Adrenal gland (tissue), 12 donors: Measurements from ENCODE around the gene GKN1. TPM values are rescaled to one million over a fixed set of nuclear protein-coding genes. Genes with fewer than 3 reads are reported as not detected.

Experiments used
- DNase-seq, 7 donors: peaks; one replicate each; pipeline ENCODE4 v3.0.0-alpha.2; 2019 to 2020
- H3K27ac ChIP-seq, 5 donors: fragments of 200-600 bp; sonication (generic) in 4 of 5; 1 replicate in 3 of 5; 2 replicates in 2 of 5; pipeline versions ENCODE4 v1.5.1 to v1.8.0; 2016 to 2020; ENCODE audit warnings: mild to moderate bottlenecking in 1 of 5
- H3K27me3 ChIP-seq: fragments of 200-600 bp; 2 replicates; pipeline ENCODE4 v1.8.0; 2021
- H3K36me3 ChIP-seq, 2 donors: fragments of 200-600 bp; replicated peaks in 1 of 2; 1 replicate in 1 of 2; 2 replicates in 1 of 2; pipeline versions ENCODE4 v1.5.1 to v1.8.0; 2018 to 2022
- H3K4me1 ChIP-seq, 2 donors: fragments of 200-600 bp; replicated peaks in 1 of 2; 1 replicate in 1 of 2; 2 replicates in 1 of 2; pipeline versions ENCODE4 v1.5.1 to v1.8.0; 2018 to 2021
- H3K4me3 ChIP-seq, 4 donors: fragments of 200-600 bp; sonication (generic) in 3 of 4; one replicate each; pipeline ENCODE4 v1.5.1; 2016 to 2018
- H3K9me3 ChIP-seq, 3 donors: fragments of 200-600 bp; sonication (generic) in 1 of 3; replicated peaks in 1 of 3; 1 replicate in 2 of 3; 2 replicates in 1 of 3; pipeline versions ENCODE4 v1.5.1 to v1.8.0; 2016 to 2021
- CTCF ChIP-seq, 6 experiments: fragments of 450-650 bp in 4 of 6; fragments of 200-600 bp in 2 of 6; sonication (generic) in 1 of 6; IDR thresholded peaks; 1 replicate in 5 of 6; 2 replicates in 1 of 6; pipeline versions ENCODE4 v1.5.1 to v1.8.0; 2016 to 2021; ENCODE audit warnings: antibody characterized with exemption in 6 of 6, mild to moderate bottlenecking in 2 of 6, moderate library complexity in 1 of 6
- POLR2A ChIP-seq, 2 donors: fragments of 450-650 bp; IDR thresholded peaks; one replicate each; pipeline ENCODE4 v1.6.1; 2017; ENCODE audit warnings: antibody characterized with exemption in 2 of 2, mild to moderate bottlenecking in 2 of 2, moderate library complexity in 1 of 2
- WGBS, 4 donors: extraction: QIAGEN DNeasy Blood & Tissue Kit in 2 of 4; methylation state at CpG; one replicate each; pipeline versions ENCODE4 v1.1.5 to v1.1.7; 2013 to 2017; 5-methylcytosine and 5-hydroxymethylcytosine counted together
- intact Hi-C, 2 donors: fragments of 100-400 bp; cut with DNase I; formaldehyde crosslinking; loops; one replicate each; pipeline versions ENCODE4 v1.14.1 to v1.15.0; 2022 to 2023
- polyA plus RNA-seq, 3 donors: library from polyadenylated mRNA; stranded (reverse); fragments of 200-250 nt in 2 of 3; fragments of 350-450 nt in 1 of 3; fragmentation: Illumina TruSeq in 1 of 3; extraction: RNeasy Lipid Tissue Mini Kit (QIAGEN cat#74804) in 1 of 3; gene quantifications; one replicate each; pipeline ENCODE4 v1.2.3, GENCODE V29; 2013 to 2014
- total RNA-seq, 9 donors: library from RNA; depleted of rRNA in 4 of 9; stranded (reverse); fragments of >200 nt in 4 of 9; fragments of 120-200 nt in 1 of 9; fragmentation: NEBNext Ultra II Directional in 1 of 9; extraction: Animal tissue kit (Norgen Biotek cat#: 25700) in 1 of 9; gene quantifications; one replicate each; pipeline versions ENCODE4 v1.1.0 to v1.2.4, GENCODE V29; 2013 to 2023
- donor health status: healthy with polysubstance abuse.
- donor health status: Bipolar disorder and iron deficiency.
- donor health status: DM: yes; HTN: yes; CAD: no.
- donor health status: DM: no; HTN: no; CAD: no.
- donor health status: DM: no; HTN: no; CAD: no.
- donor health status: DM: yes; HTN: yes; CAD: no.

Gene GKN1
- total and polyA plus RNA-seq, 12 donors = 0.31 to 2.9 (median 1.5) TPM; not detected in 3

GRCh38 chr2:69013142-69013839, 38.9 kb downstream of the GKN1 start, which contains the start of gene ANTXR1:
Gene ANTXR1 (plus strand): TSS chr2:69013179. CDS start chr2:69013500, 321 bp downstream.
- no peaks in the 10 kb centered on the region for H3K36me3 ChIP-seq
- no peaks in the 10 kb centered on the region for H3K9me3 ChIP-seq
- TF ChIP-seq CTCF (IDR thresholded peaks at IDR 0.05) (no peak), POLR2A (IDR thresholded peaks at IDR 0.05) (peak in 1 of 2 donors; percentile 36)
- peaks cover 0 to 47% of the 10 kb centered on the region in 2 donors for H3K4me1 ChIP-seq
- H3K4me3 ChIP-seq = peak within 1 kb of the TSS; percentile 67 to 84 (median 70)
- DNase-seq = peak; percentile 65 to 80 (median 74)
- intact Hi-C loops = loop anchor here in 1 of 2 donors (5.0 to 10.0 kb wide), 2 partner anchors 68 to 294 kb away; no protein-coding TSS in a partner anchor
- H3K27me3 ChIP-seq = no peaks in the 10 kb centered on the region
- peak within 1 kb of the TSS; percentile 9 to 87 (median 58) for H3K27ac ChIP-seq
- 0 to 1% (median 0%) methylated on average over 28 to 63 of the region's 63 CpGs for WGBS, 4 donors

- DNase-seq = peak in 2 of 7 donors; percentile 49
- Histone ChIP-seq H3K4me1 (peaks cover 0 to 56% of the 10 kb centered on the region in 2 donors), H3K27ac (peak overlapping the region; percentile 9 to 87 (median 58)), H3K36me3 (no peaks in the 10 kb centered on the region), H3K4me3 (peak overlapping the region; percentile 67 to 84 (median 70)), H3K9me3 (no peaks in the 10 kb centered on the region), H3K27me3 (no peaks in the 10 kb centered on the region)
- 3 to 6% (median 4%) methylated on average over 13 to 20 of the region's 20 CpGs for WGBS, 4 donors
- no peak for TF ChIP-seq POLR2A (IDR thresholded peaks at IDR 0.05)
- no peak for TF ChIP-seq CTCF (IDR thresholded peaks at IDR 0.05)
- intact Hi-C loops = loop anchor here in 1 of 2 donors (5.0 to 10.0 kb wide), 2 partner anchors 69 to 293 kb away; no protein-coding TSS in a partner anchor
Observed at GRCh38 chr2:69013840-69014821, 39.7 kb downstream of the GKN1 start.

GRCh38 chr2:69017080-69017479, 42.6 kb downstream of the GKN1 start:
- Histone ChIP-seq H3K4me3 (no peak overlapping the region), H3K36me3 (no peaks in the 10 kb centered on the region), H3K4me1 (peaks cover 8 to 82% of the 10 kb centered on the region in 2 donors), H3K27me3 (no peaks in the 10 kb centered on the region), H3K9me3 (no peaks in the 10 kb centered on the region), H3K27ac (peak overlapping the region in 2 of 5 donors; percentile 23 to 30)
- intact Hi-C loops = loop anchor here in 1 of 2 donors (10.0 kb wide), 1 partner anchor 72 kb away; no protein-coding TSS in a partner anchor
- TF ChIP-seq POLR2A (IDR thresholded peaks at IDR 0.05) (peak in 1 of 2 donors; percentile 26), CTCF (IDR thresholded peaks at IDR 0.05) (no peak)
- peak in 5 of 7 donors; percentile 27 to 51 (median 44) for DNase-seq
- WGBS, 4 donors = 45 to 88% (median 67%) methylated on average over 5 of the region's 5 CpGs
